Measurements from ENCODE around the gene CEP295NL. TPM values are rescaled to one million over a fixed set of nuclear protein-coding genes. Genes with fewer than 3 reads are reported as not detected.

Gene CEP295NL
- total RNA-seq, 1 donor from 2014 or later: 1.6 TPM

GRCh38 chr17:78940258-78940657 lies 37.3 kb upstream of the CEP295NL start:
- no peak for TF ChIP-seq CTCF (IDR thresholded peaks at IDR 0.05; ENCODE audit: insufficient read depth, low read depth, low read length)
- TF ChIP-seq EZH2 (IDR thresholded peaks at IDR 0.05; ENCODE audit: insufficient read depth, low read length): no peak
- no peak overlapping the region for H3K4me3 ChIP-seq (ENCODE audit: insufficient read depth, low read depth, low read length)
- DNase-seq (ENCODE audit: low read depth): no peak
- peak; percentile 29 for FAIRE-seq
- peaks cover 33% of the 10 kb centered on the region for H3K4me1 ChIP-seq (ENCODE audit: insufficient read depth, low read length)
- no peak overlapping the region for H3K9ac ChIP-seq (ENCODE audit: low read length)
- H3K9me3 Mint-ChIP-seq (ENCODE audit: unreplicated experiment): no peaks in the 10 kb centered on the region
- no peak overlapping the region for H3K4me2 ChIP-seq (ENCODE audit: low read length)
- H3K27me3 Mint-ChIP-seq (ENCODE audit: low read depth, unreplicated experiment): peaks cover 10% of the 10 kb centered on the region
- no peaks in the 10 kb centered on the region for H3K27me3 ChIP-seq (ENCODE audit: insufficient read depth, low read length)
- no peaks in the 10 kb centered on the region for H3K36me3 Mint-ChIP-seq (ENCODE audit: low read depth, unreplicated experiment)
- no peaks in the 10 kb centered on the region for H3K36me3 ChIP-seq (ENCODE audit: insufficient read depth, low read length)
- no peaks in the 10 kb centered on the region for H3K9me3 ChIP-seq (ENCODE audit: insufficient read depth, low read depth, low read length)
- H4K20me1 ChIP-seq (ENCODE audit: insufficient read depth, low read length): no peaks in the 10 kb centered on the region
- no peak overlapping the region for H2AFZ ChIP-seq (ENCODE audit: low read depth, low read length)
- no peaks in the 10 kb centered on the region for H3K79me2 ChIP-seq (ENCODE audit: insufficient read depth, low read length)
- no peak overlapping the region for H3K4me3 Mint-ChIP-seq (ENCODE audit: unreplicated experiment)
- H3K27ac ChIP-seq (ENCODE audit: low read depth, low read length): peak overlapping the region; percentile 21
- no peak overlapping the region for H3K27ac Mint-ChIP-seq (ENCODE audit: unreplicated experiment)
- peaks cover 17% of the 10 kb centered on the region for H3K4me1 Mint-ChIP-seq (ENCODE audit: low read depth, unreplicated experiment)

DNA sequence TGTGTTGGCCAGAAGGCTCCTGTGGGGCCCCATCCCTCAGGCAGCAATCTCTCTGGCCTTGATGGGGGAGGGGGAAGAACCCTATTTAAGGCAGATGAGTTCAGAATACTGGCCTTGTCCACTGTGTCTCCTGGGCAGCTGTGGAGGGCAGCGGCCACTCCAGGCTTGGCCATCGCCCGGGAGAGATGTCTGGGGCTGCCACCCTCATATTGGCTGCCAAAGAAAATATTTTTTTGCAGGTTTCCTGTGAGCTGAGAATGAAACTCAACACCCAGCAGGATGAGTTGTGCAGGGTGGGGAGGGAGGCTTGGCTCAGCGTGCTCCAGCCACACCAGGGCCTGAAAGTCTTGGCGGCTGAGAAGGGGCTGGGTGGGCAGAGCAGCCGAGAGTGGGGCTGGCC lies 36.6 kb upstream of the CEP295NL start:
- FAIRE-seq: no peak
- no peak overlapping the region for H3K27ac Mint-ChIP-seq (ENCODE audit: unreplicated experiment)
- H3K27me3 Mint-ChIP-seq (ENCODE audit: low read depth, unreplicated experiment): peaks cover 7% of the 10 kb centered on the region

More for the DNA sequence above, 36.6 kb upstream of the CEP295NL start:
- H3K4me2 ChIP-seq (ENCODE audit: low read length): peak overlapping the region; percentile 54
- no peaks in the 10 kb centered on the region for H4K20me1 ChIP-seq (ENCODE audit: insufficient read depth, low read length)
- H3K9me3 ChIP-seq (ENCODE audit: insufficient read depth, low read depth, low read length): no peaks in the 10 kb centered on the region
- Mint-ChIP-seq H3K36me3 (ENCODE audit: low read depth, unreplicated experiment) (no peaks in the 10 kb centered on the region), H3K9me3 (ENCODE audit: unreplicated experiment) (no peaks in the 10 kb centered on the region), H3K4me3 (ENCODE audit: unreplicated experiment) (no peak overlapping the region), H3K4me1 (ENCODE audit: low read depth, unreplicated experiment) (peaks cover 21% of the 10 kb centered on the region)
- no peaks in the 10 kb centered on the region for H3K27me3 ChIP-seq (ENCODE audit: insufficient read depth, low read length)
- H3K79me2 ChIP-seq (ENCODE audit: insufficient read depth, low read length): no peaks in the 10 kb centered on the region
- H2AFZ ChIP-seq (ENCODE audit: low read depth, low read length): no peak overlapping the region
- peak; percentile 53 for DNase-seq (ENCODE audit: low read depth)
- H3K27ac ChIP-seq (ENCODE audit: low read depth, low read length): peak overlapping the region; percentile 42
- no peak overlapping the region for H3K4me3 ChIP-seq (ENCODE audit: insufficient read depth, low read depth, low read length)
- peaks cover 40% of the 10 kb centered on the region for H3K4me1 ChIP-seq (ENCODE audit: insufficient read depth, low read length)
- peak overlapping the region; percentile 46 for H3K9ac ChIP-seq (ENCODE audit: low read length)
- H3K36me3 ChIP-seq (ENCODE audit: insufficient read depth, low read length): no peaks in the 10 kb centered on the region
- TF ChIP-seq EZH2 (IDR thresholded peaks at IDR 0.05; ENCODE audit: insufficient read depth, low read length): no peak
- no peak for TF ChIP-seq CTCF (IDR thresholded peaks at IDR 0.05; ENCODE audit: insufficient read depth, low read depth, low read length)
